Right ventricle myocardium inferior (tissue), 1 donor: ENCODE data around the gene AJM1. TPM values are rescaled to one million over a fixed set of nuclear protein-coding genes. Genes with fewer than 3 reads are reported as not detected.
A peak's percentile ranks its signal among the peaks of the same experiment; 100 is the strongest.
"Not testable (repeated sequence)": the region's sequence is repeated elsewhere in the genome, so short reads cannot be mapped to it uniquely, and the experiment has no call there.

Experiments
- ATAC-seq: fragments of 200-7000 bp; cut with Tn5 transposase; one replicate; pipeline ENCODE4 v1.9.1; 2020; ENCODE audit warnings: mild to moderate bottlenecking, moderate library complexity
- DNase-seq: peaks from one replicate; pipeline ENCODE4 v3.0.0; 2021; ENCODE audit errors: missing footprints
- intact Hi-C: fragments of 100-400 bp; cut with DNase I; formaldehyde crosslinking; loops from one replicate; pipeline ENCODE4 v1.11.0; 2022
- total RNA-seq: library from RNA; stranded (reverse); fragmentation: NEBNext Ultra II Directional; extraction: Animal tissue kit (Norgen Biotek cat#: 25700); gene quantifications from one replicate; pipeline ENCODE4 v1.2.1, GENCODE V29; 2021
- donor health status: DM: no; HTN: yes; CAD: no; lungs with severe emphysema.

The AJM1 gene
- total RNA-seq, 1 donor from 2014 or later = 8.6 TPM

GRCh38 chr9:136860529-136860928 is 18.3 kb downstream of the AJM1 start:
- intact Hi-C loops = no loop called here
- ATAC-seq (no peak), DNase-seq (no peak)

DNA sequence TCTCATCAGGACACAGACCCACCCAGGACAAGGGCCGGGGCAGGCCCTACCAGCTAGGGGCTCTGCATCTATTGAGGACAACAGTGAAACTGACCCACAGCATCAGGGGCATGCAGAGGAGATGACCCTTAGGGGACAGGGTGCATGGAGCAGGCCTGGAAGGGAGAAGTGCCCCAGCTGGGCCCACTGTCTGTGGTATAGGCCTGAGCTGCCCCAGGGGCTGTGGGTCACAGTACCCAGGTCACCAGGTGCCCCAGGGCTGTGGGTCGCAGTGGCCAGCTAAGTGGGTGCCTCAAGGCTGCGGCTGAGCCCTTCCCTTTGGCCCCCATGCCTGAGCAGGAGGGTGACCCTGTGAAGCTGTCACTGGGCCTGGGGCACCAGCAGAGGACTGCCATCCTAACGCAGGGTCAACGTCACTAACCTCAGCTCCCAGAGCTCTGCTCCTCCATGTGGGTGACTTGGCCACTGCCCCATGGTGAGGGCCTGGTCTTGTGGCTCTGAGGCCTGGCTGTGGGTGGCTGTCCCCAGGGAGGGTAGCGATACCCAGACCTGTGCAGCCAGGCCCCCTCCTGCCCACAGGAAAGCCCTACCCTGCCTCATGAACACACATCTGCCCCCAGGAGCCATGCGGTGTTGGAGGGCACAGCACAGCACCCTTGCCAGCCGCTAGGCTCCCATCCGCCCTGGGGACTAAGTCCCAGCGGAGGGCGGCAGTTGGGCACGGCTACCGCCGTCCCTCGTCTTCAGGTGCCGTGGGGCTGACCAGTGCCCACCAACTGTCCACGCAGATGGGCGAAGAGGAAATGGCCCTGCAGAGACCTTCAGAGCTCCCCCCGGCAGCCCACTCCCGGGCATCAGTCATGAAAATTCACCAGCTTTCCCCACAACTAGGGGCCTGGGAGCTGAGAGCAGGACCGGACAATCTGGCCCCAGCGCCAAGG is 18.9 kb downstream of the AJM1 start:
- ATAC-seq = no peak
- no peak for DNase-seq
- intact Hi-C loops = no loop called here

GRCh38 chr9:136861874-136862457 is 19.7 kb downstream of the AJM1 start:
- no peak for ATAC-seq
- intact Hi-C loops = no loop called here
- DNase-seq = no peak

DNA sequence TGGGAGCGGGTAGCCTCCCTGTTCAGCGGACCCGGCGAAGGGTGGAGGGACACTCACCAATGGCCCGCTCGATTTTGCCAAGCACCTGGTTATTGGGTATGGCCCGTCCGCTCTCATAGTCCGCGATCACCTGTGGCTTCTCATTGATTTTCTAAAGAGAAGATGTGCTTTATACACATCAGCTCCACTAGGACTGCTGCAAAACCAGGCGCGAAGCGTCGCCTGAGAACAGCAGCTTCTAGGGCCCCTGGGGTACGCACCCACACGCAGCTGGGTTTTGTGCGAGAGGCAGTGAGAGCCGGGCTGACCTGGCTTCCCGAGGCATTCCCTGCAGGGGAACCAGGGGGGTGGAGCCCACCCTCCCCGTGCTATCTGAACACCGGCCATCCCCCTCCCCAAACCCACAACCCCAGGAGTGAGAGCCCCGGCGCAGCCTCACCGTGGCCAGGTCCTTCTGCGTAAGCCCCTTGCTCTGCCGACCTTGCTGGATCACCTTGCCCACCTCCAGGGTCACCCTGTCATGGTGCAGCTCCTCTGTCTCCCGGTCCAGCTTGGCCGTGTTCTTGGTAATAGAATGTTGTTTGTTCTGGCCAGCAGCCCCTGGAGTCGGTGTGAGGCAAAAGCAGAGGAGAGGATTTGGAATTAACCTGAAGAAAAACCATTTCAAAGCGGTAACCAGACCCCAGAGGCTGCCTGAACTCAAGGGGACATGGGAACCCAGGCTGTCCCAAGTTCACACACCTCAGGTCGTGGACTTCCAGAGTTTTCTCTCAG is 20.8 kb downstream of the AJM1 start:
- DNase-seq (no peak), ATAC-seq (no peak)
- intact Hi-C loops = no loop called here

DNA sequence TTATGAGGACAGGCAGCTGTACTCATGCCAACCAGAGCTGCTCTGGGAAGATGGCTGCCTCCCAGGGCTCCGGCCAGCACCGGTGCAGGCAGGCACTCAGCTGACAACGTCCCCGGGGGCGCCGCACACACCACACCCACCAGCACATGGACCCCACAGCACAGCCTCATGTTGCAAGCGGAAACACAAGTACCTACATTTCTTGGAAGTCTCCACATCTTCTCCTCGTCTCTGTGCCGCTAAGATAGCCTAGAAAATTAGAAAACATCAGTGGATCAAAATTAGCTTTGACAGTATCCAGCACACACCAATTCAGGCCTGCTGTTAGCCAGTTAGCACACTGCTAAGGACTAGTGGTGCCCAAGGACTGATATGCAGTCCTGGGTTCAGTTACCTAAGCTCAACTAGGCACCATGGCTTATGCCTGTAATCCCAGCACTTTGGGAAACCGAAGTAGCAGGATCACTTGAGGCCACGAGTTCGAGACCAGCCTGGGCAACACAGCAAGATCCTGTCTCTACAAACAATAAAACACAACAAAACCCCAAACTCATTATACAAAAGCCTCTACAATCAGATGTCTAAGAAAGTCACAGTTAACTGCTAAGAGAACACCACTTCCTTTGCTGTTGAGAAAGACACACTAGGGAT is 21.5 kb downstream of the AJM1 start:
- ATAC-seq (no peak), DNase-seq (no peak)
- intact Hi-C loops = no loop called here

DNA sequence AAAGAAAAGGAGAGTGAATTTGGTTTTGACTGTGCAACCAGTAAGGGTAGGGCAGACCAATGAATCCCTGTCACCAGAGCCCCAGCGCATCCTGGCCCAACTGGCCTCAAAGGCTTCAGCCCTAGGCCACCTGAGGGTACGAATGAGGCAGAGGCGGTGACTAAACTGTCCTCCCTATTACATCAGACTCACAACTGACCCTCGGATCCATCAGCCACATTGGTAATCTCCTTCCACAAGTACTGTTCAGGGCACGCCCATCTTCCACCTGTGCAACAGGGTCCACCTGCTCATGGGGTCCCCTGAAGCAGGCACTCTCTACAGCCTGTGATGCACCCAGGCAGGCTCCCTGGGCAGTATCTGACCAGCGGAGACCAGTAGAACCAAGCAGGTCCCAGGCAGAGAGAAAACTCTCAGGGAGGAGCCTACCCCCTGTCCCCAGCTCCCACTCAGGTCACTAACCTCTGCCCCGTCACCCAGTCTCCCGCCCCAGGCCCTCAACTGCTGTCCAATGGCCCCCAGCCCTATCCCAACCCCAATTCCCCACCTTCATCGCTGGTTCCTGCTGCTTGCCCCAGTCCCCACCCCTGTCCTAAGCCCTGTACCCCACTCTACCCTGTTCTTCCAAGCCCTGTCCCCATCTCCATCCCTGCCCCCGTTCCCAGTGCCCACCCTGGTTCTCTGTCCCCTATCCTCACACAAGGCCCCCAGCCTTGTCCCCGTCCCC is 22.9 kb downstream of the AJM1 start:
- DNase-seq = no peak
- intact Hi-C loops = loop anchor here (5.0 kb wide), 1 partner anchor 77 kb away; the partner anchor contains the start of gene FBXW5
- no peak for ATAC-seq

DNA sequence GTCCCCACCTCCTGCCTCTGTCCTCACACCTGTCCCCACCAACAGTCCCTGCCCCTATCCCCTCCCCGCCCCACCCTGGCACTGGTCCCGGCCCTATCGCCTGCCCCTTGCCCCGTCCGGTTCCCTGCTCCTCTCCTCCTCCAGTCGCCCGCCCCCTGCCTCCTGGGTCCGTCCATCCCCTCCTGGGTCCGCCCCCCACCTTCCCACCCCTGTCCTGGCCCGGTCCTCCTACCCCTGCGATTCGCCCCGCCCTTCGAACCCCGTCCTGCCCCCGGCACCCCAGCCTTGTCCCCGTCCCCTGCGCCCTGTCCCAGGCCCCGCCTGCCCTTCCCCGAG is 23.5 kb downstream of the AJM1 start:
- no peak for DNase-seq
- ATAC-seq = peak; percentile 1
- intact Hi-C loops = loop anchor here (5.0 kb wide), 1 partner anchor 77 kb away; the partner anchor contains the start of gene FBXW5

- not testable (repeated sequence) for DNase-seq, ATAC-seq
- intact Hi-C loops = loop anchor here (5.0 kb wide), 1 partner anchor 75 kb away; the partner anchor contains the start of gene FBXW5
Measured at GRCh38 chr9:136866898-136867421, 24.7 kb downstream of the AJM1 start.

DNA sequence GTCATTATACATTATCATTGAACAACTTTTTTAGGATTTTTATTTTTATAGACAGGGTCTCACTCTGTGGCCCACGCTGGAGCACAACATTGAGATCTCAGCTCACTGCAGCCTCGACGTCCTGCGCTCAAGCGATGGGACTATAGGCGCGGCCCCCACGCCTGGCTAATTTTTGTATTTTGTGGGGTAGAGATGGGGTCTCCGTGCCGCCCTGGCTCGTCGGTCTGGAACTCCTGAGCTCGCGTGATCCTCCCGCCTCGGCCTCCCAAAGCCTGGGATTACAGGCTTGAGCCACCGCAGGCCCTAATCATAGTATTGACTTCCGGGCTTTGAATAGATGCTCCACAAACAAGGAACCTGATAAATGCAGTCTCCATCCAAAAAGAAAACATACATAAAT is 25.2 kb downstream of the AJM1 start:
- DNase-seq (no peak), ATAC-seq (no peak)
- intact Hi-C loops = loop anchor here (5.0 kb wide), 1 partner anchor 75 kb away; the partner anchor contains the start of gene FBXW5

DNA sequence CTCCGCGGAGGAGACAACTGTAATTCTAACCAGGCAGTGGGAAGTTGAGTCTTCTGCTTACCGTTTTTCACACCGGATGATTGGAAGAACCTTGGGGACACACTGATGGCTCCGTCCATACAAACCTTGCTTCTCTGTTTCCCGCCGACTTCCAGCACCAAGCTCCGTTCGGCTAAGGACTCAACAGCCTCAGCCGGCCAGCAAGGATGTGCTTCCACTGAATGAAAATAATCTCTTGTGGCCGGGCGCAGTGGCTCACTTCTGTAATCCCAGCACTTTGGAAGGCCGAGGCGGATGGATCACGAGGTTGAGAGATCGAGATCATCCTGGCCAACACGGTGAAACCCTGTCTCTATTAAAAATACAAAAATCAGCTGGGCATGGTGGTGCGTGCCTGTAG is 25.6 kb downstream of the AJM1 start:
- intact Hi-C loops = loop anchor here (5.0 kb wide), 1 partner anchor 74 kb away; the partner anchor contains the start of gene FBXW5
- no peak for ATAC-seq
- DNase-seq = no peak

GRCh38 chr9:136868644-136869043 is 26.4 kb downstream of the AJM1 start:
- no peak for ATAC-seq

DNA sequence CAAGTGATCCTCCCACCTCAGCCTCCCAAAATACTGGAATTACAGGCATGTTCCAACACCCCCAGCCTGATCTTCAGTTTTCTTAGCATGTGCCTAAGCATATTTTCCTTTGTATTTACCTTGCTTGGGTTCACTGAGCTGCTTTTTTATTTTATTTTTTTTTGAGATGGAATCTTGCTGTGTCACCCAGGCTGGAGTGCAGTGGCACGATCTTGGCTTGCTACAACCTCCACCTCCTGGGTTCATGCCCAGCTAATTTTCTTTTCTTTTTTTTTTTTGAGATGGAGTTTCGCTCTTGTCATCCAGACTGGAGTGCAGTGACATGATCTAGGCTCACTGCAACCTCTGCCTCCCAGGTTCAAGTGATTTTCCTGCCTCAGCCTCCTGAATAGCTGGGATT is 27.3 kb downstream of the AJM1 start:
- intact Hi-C loops = loop anchor here (5.0 kb wide), 1 partner anchor 73 kb away; the partner anchor contains the start of gene FBXW5
- not testable (repeated sequence) for DNase-seq, ATAC-seq

More at GRCh38 chr9:136868644-136869043, 26.4 kb downstream of the AJM1 start:
- DNase-seq = no peak
- intact Hi-C loops = loop anchor here (5.0 kb wide), 1 partner anchor 74 kb away; the partner anchor contains the start of gene FBXW5

DNA sequence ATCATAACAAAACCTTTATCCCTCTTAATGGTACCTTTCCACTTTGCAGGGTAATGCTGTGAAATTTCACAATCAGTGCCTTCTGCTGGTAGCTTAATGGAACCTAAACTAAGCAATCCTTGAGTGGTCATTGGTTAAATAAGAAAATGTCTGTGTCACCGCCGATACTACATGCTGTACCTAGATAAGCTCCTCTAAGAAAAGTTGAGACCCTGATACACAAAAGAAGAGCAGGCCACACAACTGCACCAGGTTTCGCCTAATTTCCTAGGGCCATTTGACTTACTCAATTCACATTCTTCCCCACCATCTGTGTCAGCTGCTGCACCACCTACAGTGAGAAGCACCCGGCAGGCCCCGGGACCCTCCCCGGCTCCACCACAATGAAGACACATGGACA is 32.9 kb downstream of the AJM1 start:
- intact Hi-C loops = no loop called here
- ATAC-seq = no peak
- no peak for DNase-seq

DNA sequence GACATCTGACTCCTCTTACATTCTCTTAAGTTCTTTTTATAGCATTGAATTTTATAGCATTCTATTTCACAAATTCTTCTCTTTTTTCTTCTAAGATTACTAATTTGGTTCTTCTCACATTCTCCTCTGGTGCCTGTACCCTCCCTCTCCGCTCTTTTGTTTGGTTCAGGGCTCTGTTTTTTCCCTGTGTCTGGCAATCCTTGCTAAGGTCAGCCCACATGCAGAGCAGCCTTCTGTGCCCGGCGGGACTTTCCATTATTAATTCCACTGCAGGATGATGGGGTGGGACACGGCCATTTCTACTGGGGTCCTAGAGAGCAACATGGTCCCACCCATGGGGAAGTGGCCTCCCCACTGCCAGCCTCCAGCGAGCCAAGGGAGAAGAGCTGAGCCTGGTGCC is 34.2 kb downstream of the AJM1 start:
- intact Hi-C loops = no loop called here
- ATAC-seq = no peak
- no peak for DNase-seq

GRCh38 chr9:136880651-136881050 is 38.4 kb downstream of the AJM1 start:
- ATAC-seq (no peak), DNase-seq (no peak)
- intact Hi-C loops = no loop called here

GRCh38 chr9:136881691-136882108 is 39.4 kb downstream of the AJM1 start:
- ATAC-seq (no peak), DNase-seq (no peak)
- intact Hi-C loops = no loop called here

DNA sequence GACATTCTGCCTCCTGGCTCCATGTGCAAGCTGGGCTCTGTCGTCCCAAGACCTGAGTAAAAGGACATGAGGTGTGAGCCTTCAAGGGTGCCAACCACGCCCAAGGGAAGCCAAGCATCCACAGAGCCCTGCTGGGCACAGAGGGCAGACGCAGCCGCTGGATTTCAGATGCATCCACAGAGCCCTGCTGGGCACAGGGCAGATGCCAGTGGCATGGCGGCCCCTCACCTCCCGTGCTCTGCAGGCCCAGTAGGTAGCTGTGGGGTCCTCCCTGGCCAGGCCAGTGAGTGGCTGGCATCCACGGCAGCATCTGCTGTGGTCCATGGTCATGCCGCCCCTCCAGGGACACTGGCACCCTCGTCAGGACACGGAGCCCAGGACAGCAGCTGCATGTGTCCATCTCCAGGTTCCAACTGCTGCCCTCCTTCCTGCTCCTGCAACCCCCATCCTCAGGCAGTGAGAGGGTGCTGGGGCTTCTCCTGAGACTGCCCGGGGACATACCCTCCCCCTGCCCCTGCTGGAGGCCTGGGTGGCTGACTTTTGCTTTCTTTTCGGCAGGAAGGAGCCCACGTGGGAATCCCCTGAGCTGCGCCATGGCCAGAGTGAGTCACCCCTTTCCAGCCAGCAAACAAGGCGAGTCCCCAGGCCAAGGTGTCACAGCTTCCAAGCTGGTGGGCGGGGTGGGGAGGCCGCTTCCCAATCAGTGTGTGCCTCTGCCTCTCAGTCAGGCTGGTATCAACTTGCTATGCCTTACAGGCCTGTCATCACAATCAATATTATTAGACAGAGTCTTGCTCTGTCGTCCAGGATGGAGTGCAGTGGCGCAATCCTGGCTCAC is 40.0 kb downstream of the AJM1 start:
- intact Hi-C loops = no loop called here
- no peak for ATAC-seq
- DNase-seq = no peak
